MM.1S (cell line): ENCODE results near the gene GUCA1A.

Experiments used
- DNase-seq: peaks from one replicate; pipeline ENCODE4 v3.0.0-alpha.2; 2015
- H2AFZ ChIP-seq: fragments of 300-600 bp; sonication (generic); 2 replicates; pipeline ENCODE4 v1.6.0; 2016; ENCODE audit warnings: antibody characterized with exemption, low read length
- H3F3A ChIP-seq: fragments of 300-600 bp; sonication (generic); 2 replicates; pipeline ENCODE4 v1.6.1; 2016; ENCODE audit warnings: mild to moderate bottlenecking, antibody characterized with exemption, low read length, moderate library complexity, mixed read lengths; ENCODE audit not compliant: insufficient read depth
- H3K27ac ChIP-seq: fragments of 300-600 bp; sonication (generic); 2 replicates; pipeline ENCODE4 v1.5.1; 2016; ENCODE audit warnings: mild to moderate bottlenecking, low read length
- H3K27me3 ChIP-seq: fragments of 300-600 bp; sonication (generic); replicated peaks from 2 replicates; pipeline ENCODE4 v1.6.0; 2016; ENCODE audit warnings: low read length; ENCODE audit not compliant: insufficient read depth
- H3K36me3 ChIP-seq: fragments of 300-600 bp; sonication (generic); replicated peaks from 2 replicates; pipeline ENCODE4 v1.6.1; 2016; ENCODE audit warnings: mild to moderate bottlenecking, low read length, mixed read lengths; ENCODE audit not compliant: insufficient read depth
- H3K4me1 ChIP-seq: fragments of 300-600 bp; sonication (generic); 2 replicates; pipeline ENCODE4 v1.6.1; 2016; ENCODE audit warnings: low read length, mixed read lengths
- H3K4me2 ChIP-seq: fragments of 300-600 bp; sonication (generic); 2 replicates; pipeline ENCODE4 v1.6.0; 2016; ENCODE audit warnings: low read depth, low read length
- H3K4me3 ChIP-seq: fragments of 300-600 bp; sonication (generic); 2 replicates; pipeline ENCODE4 v1.5.1; 2016; ENCODE audit warnings: low read length, mixed read lengths
- H3K79me2 ChIP-seq: fragments of 300-600 bp; sonication (generic); 2 replicates; pipeline ENCODE4 v1.6.1; 2016; ENCODE audit warnings: mixed run types, low read length, mixed read lengths
- H3K9ac ChIP-seq: fragments of 300-600 bp; sonication (generic); 2 replicates; pipeline ENCODE4 v1.6.1; 2016; ENCODE audit warnings: low read length, mixed read lengths
- H3K9me2 ChIP-seq: fragments of 300-600 bp; sonication (generic); replicated peaks from 2 replicates; pipeline ENCODE4 v1.6.1; 2016; ENCODE audit warnings: mild to moderate bottlenecking, low read length, mixed read lengths; ENCODE audit not compliant: insufficient read depth
- H3K9me3 ChIP-seq: fragments of 300-600 bp; sonication (generic); replicated peaks from 2 replicates; pipeline ENCODE4 v1.6.1; 2016; ENCODE audit warnings: mild to moderate bottlenecking, low read length, mixed read lengths; ENCODE audit not compliant: insufficient read depth
- H4K20me1 ChIP-seq: fragments of 300-600 bp; sonication (generic); 2 replicates; pipeline ENCODE4 v1.6.1; 2016; ENCODE audit warnings: mild to moderate bottlenecking, low read length, moderate library complexity, mixed read lengths; ENCODE audit not compliant: insufficient read depth
- EZH2 ChIP-seq: fragments of 300-600 bp; sonication (generic); optimal IDR thresholded peaks from 2 replicates; pipeline ENCODE3; 2017; ENCODE audit warnings: low read depth, mild to moderate bottlenecking, antibody characterized with exemption, low read length, mixed read lengths
- EZH2phosphoT487 ChIP-seq: fragments of 300-600 bp; sonication (generic); IDR thresholded peaks from 2 replicates; pipeline ENCODE4 v1.6.1; 2018; ENCODE audit warnings: antibody characterized with exemption, low read length
- TF ChIP-seq, protein P1 (sequence below): fragments of 300-600 bp; sonication (generic); IDR thresholded peaks from 2 replicates; pipeline ENCODE4 v1.5.1; 2016; ENCODE audit warnings: antibody characterized with exemption, low read length, mixed read lengths

Gene GUCA1A

DNA sequence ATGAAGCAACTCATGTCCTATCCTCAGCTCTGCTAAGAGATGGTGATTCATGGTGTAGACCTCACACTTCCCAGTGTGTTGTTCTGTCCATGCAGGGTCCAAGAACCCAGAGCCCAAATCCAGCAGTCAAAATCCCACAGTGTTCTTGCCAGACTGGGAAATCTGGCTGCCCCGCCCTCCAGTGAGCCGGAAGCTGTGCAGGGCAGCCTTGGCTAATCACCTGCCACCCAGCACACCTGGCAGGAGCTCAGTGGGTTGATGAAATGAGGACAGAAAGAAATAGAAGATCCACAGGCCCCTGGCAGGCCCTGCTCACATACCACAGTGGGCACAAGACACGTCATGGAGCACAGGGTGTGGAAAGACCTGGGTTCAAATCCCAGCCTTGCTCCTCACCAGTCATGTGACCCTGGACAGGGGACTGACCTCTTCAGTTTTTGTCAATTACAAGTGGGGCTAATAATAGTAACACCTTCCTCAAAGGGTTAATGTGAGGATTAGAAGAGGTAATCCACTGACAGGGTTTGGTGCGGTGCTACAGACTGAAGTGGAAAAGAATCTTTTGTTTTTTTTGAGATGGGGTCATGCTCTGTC lies 13.6 kb upstream of the GUCA1A start:
- peaks cover 8% of the 10 kb centered on the region; the same call in 1 of the 2 replicates for H3K27me3 ChIP-seq
- no peaks in the 10 kb centered on the region for H3K9me2 ChIP-seq
- no peaks in the 10 kb centered on the region for H3K9me3 ChIP-seq
- no peaks in the 10 kb centered on the region for H3K36me3 ChIP-seq
- no peaks in the 10 kb centered on the region for H3K4me1 ChIP-seq
- no peak overlapping the region for H3K4me3 ChIP-seq
- no peak overlapping the region for H3K9ac ChIP-seq
- no peak overlapping the region for H3K4me2 ChIP-seq
- H3F3A ChIP-seq = no peaks in the 10 kb centered on the region
- TF ChIP-seq, protein P1, sequence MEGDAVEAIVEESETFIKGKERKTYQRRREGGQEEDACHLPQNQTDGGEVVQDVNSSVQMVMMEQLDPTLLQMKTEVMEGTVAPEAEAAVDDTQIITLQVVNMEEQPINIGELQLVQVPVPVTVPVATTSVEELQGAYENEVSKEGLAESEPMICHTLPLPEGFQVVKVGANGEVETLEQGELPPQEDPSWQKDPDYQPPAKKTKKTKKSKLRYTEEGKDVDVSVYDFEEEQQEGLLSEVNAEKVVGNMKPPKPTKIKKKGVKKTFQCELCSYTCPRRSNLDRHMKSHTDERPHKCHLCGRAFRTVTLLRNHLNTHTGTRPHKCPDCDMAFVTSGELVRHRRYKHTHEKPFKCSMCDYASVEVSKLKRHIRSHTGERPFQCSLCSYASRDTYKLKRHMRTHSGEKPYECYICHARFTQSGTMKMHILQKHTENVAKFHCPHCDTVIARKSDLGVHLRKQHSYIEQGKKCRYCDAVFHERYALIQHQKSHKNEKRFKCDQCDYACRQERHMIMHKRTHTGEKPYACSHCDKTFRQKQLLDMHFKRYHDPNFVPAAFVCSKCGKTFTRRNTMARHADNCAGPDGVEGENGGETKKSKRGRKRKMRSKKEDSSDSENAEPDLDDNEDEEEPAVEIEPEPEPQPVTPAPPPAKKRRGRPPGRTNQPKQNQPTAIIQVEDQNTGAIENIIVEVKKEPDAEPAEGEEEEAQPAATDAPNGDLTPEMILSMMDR = no peak
- TF ChIP-seq EZH2phosphoT487 (no peak), EZH2 (no peak)
- DNase-seq = no peak
- H3K27ac ChIP-seq = no peak overlapping the region
- H2AFZ ChIP-seq = no peak overlapping the region
- H4K20me1 ChIP-seq = no peaks in the 10 kb centered on the region
- H3K79me2 ChIP-seq = no peaks in the 10 kb centered on the region

DNA sequence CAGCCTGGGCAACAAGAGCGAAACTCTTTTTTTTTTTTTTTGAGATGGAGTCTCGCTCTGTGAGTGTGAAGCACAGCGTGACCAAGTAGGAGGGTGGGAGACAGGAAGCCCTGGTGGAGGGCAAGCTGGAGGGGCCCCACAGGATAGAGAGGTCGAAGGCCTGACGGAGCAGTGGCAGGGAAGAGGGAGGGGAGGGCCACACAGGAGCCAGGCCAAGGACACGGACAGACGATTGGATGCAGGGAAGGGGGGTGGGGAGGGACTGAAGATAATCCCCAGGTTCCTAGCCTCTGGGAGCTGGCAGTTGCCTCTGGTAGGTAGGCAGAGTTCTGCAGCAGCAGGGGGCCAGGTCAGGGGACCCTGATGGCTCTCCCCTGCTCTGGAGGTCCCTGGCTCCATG lies 10.8 kb upstream of the GUCA1A start:
- H3F3A ChIP-seq = no peaks in the 10 kb centered on the region
- H3K4me2 ChIP-seq = no peak overlapping the region
- no peaks in the 10 kb centered on the region for H3K36me3 ChIP-seq
- no peak overlapping the region for H3K9ac ChIP-seq
- H2AFZ ChIP-seq = no peak overlapping the region
- H3K9me3 ChIP-seq = no peaks in the 10 kb centered on the region
- no peaks in the 10 kb centered on the region for H3K9me2 ChIP-seq
- TF ChIP-seq, protein P1 = no peak
- H3K4me3 ChIP-seq = no peak overlapping the region
- H3K4me1 ChIP-seq = no peaks in the 10 kb centered on the region
- no peaks in the 10 kb centered on the region for H4K20me1 ChIP-seq
- peaks cover 16% of the 10 kb centered on the region for H3K27me3 ChIP-seq
- H3K79me2 ChIP-seq = no peaks in the 10 kb centered on the region
- no peak overlapping the region for H3K27ac ChIP-seq
- no peak for DNase-seq

- H3K4me2 ChIP-seq = no peak overlapping the region
- no peak overlapping the region for H3K9ac ChIP-seq
Observed at GRCh38 chr6:42162812-42163211, 10.4 kb upstream of the GUCA1A start.

More at GRCh38 chr6:42162812-42163211, 10.4 kb upstream of the GUCA1A start:
- H3F3A ChIP-seq = no peaks in the 10 kb centered on the region
- H2AFZ ChIP-seq = no peak overlapping the region
- DNase-seq = no peak
- TF ChIP-seq EZH2phosphoT487 (no peak), EZH2 (no peak)
- TF ChIP-seq, protein P1 = no peak
- H3K36me3 ChIP-seq = no peaks in the 10 kb centered on the region
- H3K27ac ChIP-seq = no peak overlapping the region
- H3K4me3 ChIP-seq = no peak overlapping the region
- no peaks in the 10 kb centered on the region for H3K79me2 ChIP-seq
- peaks cover 16% of the 10 kb centered on the region for H3K27me3 ChIP-seq
- no peaks in the 10 kb centered on the region for H3K4me1 ChIP-seq
- H4K20me1 ChIP-seq = no peaks in the 10 kb centered on the region
- no peaks in the 10 kb centered on the region for H3K9me2 ChIP-seq
- H3K9me3 ChIP-seq = no peaks in the 10 kb centered on the region
